A172 (cell line): ENCODE data around the gene GSPT2. TPM values are rescaled to one million over a fixed set of nuclear protein-coding genes. Genes with fewer than 3 reads are reported as not detected.
"Not testable (repeated sequence)": the region's sequence is repeated elsewhere in the genome, so short reads cannot be mapped to it uniquely, and the experiment has no call there.

Experiments
- DNase-seq: peaks from one replicate; pipeline ENCODE4 v3.0.0-alpha.2; 2015; ENCODE audit warnings: low spot score
- total RNA-seq: library from RNA; depleted of rRNA; stranded (reverse); fragments of >200 nt; shearing (Covaris generic); gene quantifications from 2 replicates; pipeline ENCODE4 v1.2.3, GENCODE V29; 2014; rRNA removed

Gene GSPT2
- total RNA-seq, result 7.3 and 8.7 TPM in 2 replicates

- DNase-seq, result peak; percentile 52
Observed at GRCh38 chrX:51743179-51743957, at the start of gene GSPT2. Gene GSPT2, plus strand, starts transcription at chrX:51743442. Its CDS starts 185 bp downstream, at chrX:51743627.

GRCh38 chrX:51694254-51694653 lies 49.0 kb upstream of the GSPT2 start:
- DNase-seq, result no peak

GRCh38 chrX:51697397-51697796 lies 45.8 kb upstream of the GSPT2 start:
- DNase-seq, result no peak

GRCh38 chrX:51710277-51711164 lies 32.7 kb upstream of the GSPT2 start, which contains the start of gene CENPVL1:
Gene CENPVL1, plus strand, starts transcription at chrX:51710512. Its CDS starts 0 bp downstream, at chrX:51710512.
- DNase-seq, result not testable (repeated sequence)

GRCh38 chrX:51712943-51713647 lies 30.1 kb upstream of the GSPT2 start:
- not testable (repeated sequence) for DNase-seq

GRCh38 chrX:51728202-51728601 lies 15.0 kb upstream of the GSPT2 start:
- no peak for DNase-seq

GRCh38 chrX:51737091-51737490 lies 6.2 kb upstream of the GSPT2 start:
- DNase-seq, result no peak

- no peak for DNase-seq
Observed at GRCh38 chrX:51742586-51742985, 656 bp upstream of the GSPT2 start.

- no peak for DNase-seq
Observed at GRCh38 chrX:51747671-51748070, 4.4 kb downstream of the GSPT2 start.

GRCh38 chrX:51759055-51759839 lies 16.0 kb downstream of the GSPT2 start:
- DNase-seq, result no peak

- no peak for DNase-seq
Observed at GRCh38 chrX:51760657-51761056, 17.4 kb downstream of the GSPT2 start.

GRCh38 chrX:51766546-51766945 lies 23.3 kb downstream of the GSPT2 start:
- DNase-seq, result no peak

- DNase-seq, result no peak
Observed at GRCh38 chrX:51776851-51777250, 33.6 kb downstream of the GSPT2 start.

GRCh38 chrX:51779306-51779705 lies 36.1 kb downstream of the GSPT2 start:
- no peak for DNase-seq

- no peak for DNase-seq
Observed at GRCh38 chrX:51795136-51795535, 51.9 kb downstream of the GSPT2 start.

Other genes starting within 250 kb of the GSPT2 start
- not detected in 2 replicates for gene NUDT11, start 246.8 kb upstream of the GSPT2 start, total RNA-seq
- not detected in 2 replicates for gene CENPVL3, start 124.5 kb upstream of the GSPT2 start, total RNA-seq
- not detected in 2 replicates for gene CENPVL2, start 60.6 kb upstream of the GSPT2 start, total RNA-seq
- gene CENPVL1, start 32.9 kb upstream of the GSPT2 start, total RNA-seq, result not detected in 2 replicates
- gene MAGED1, start 150.2 kb downstream of the GSPT2 start, total RNA-seq, result 98.9 and 110 TPM in 2 replicates